ENCODE measurements around the gene GEMIN5. TPM values are rescaled to one million over a fixed set of nuclear protein-coding genes. Genes with fewer than 3 reads are reported as not detected.
"Not testable (repeated sequence)": the region's sequence is repeated elsewhere in the genome, so short reads cannot be mapped to it uniquely, and the experiment has no call there.

The GEMIN5 gene
- total and polyA plus RNA-seq, 2 of the 13 experiments (the other 11 are each of a cell fraction or from before 2014, with no cell fraction given): 6.6 to 28.6 TPM

DNA sequence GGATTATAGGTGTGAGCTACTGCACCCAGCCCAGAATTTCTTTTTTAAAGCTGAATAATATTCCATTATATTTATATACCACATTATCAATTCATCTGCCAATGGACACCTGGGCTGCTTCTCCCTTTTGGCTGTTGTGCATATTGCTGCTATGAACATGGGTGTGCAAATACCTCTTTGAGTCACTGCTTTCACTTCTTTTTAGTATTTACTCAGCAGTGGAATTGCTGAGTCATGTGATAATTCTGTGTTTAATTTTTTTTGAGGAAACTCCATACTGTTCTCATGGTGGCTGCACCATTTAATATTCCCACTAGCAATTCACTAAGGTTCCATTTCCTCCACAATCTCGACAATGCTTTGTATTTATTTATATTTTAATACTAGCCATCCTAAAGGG lies 39.4 kb upstream of the GEMIN5 start (continued):
- TF ChIP-seq, protein P1, sequence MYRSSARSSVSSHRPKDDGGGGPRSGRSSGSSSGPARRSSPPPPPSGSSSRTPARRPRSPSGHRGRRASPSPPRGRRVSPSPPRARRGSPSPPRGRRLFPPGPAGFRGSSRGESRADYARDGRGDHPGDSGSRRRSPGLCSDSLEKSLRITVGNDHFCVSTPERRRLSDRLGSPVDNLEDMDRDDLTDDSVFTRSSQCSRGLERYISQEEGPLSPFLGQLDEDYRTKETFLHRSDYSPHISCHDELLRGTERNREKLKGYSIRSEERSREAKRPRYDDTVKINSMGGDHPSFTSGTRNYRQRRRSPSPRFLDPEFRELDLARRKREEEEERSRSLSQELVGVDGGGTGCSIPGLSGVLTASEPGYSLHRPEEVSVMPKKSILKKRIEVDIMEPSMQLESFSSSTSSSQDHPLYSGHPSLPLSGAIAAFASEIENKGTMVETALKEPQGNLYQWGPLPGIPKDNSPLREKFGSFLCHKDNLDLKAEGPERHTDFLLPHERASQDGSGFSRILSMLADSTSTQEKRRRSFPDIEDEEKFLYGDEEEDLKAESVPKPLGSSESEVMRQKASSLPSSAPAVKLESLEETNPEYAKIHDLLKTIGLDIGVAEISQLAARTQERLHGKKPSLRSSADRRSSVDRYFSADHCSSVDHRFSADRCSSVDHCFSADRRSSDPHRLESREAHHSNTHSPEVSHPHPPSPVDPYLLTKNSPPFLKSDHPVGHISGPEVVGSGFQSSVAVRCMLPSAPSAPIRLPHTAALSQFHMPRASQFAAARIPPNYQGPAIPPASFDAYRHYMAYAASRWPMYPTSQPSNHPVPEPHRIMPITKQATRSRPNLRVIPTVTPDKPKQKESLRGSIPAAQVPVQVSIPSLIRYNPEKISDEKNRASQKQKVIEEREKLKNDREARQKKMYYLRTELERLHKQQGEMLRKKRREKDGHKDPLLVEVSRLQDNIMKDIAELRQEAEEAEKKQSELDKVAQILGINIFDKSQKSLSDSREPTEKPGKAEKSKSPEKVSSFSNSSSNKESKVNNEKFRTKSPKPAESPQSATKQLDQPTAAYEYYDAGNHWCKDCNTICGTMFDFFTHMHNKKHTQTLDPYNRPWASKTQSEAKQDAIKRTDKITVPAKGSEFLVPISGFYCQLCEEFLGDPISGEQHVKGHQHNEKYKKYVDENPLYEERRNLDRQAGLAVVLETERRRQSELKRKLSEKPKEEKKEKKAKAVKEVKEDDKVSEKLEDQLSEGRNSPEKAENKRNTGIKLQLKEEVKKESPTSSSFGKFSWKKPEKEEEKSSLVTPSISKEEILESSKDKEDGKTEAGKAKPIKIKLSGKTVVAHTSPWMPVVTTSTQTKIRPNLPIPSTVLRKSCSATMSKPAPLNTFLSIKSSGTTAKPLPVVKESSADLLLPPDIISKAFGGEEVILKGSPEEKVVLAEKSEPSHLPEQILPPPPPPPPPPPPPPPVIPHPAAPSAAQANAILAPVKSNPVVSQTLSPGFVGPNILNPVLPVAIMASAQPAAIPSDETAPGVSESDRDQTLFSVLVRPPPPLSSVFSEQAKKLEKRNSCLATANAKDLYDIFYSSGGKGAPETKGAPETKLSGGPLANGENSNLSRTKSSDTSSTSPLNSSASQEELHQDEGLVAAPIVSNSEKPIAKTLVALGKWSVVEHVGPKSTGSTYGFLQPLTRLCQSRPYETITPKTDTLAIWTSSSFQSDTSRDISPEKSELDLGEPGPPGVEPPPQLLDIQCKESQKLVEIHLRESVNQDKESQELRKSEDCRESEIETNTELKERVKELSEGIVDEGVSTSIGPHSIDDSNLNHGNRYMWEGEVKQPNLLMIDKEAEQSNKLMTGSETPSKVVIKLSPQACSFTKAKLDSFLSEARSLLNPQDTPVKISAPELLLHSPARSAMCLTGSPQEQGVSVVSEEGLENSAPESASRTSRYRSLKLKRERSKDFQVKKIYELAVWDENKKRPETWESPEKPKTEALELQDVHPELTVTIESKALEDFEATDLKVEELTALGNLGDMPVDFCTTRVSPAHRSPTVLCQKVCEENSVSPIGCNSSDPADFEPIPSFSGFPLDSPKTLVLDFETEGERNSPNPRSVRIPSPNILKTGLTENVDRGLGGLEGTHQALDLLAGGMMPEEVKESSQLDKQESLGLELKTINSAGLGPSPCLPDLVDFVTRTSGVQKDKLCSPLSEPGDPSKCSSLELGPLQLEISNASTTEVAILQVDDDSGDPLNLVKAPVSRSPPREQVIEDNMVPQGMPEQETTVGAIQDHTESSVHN (CRISPR knock-in tag; IDR thresholded peaks at IDR 0.05): no peak
- TF ChIP-seq SAFB2 (CRISPR knock-in tag; IDR thresholded peaks at IDR 0.05; ENCODE audit: borderline replicate concordance, low read depth) (no peak), SRSF9 (IDR thresholded peaks at IDR 0.05; ENCODE audit: borderline replicate concordance, insufficient read depth, low read depth, low read length, poor library complexity, severe bottlenecking) (no peak)

GRCh38 chr5:154976082-154976481 lies 38.1 kb upstream of the GEMIN5 start:
- TF ChIP-seq NFYB (CRISPR knock-in tag; IDR thresholded peaks at IDR 0.05) (0 out of 2 replicates have a peak, but pooled peaks have one; percentile 43), MAFF (IDR thresholded peaks at IDR 0.05; ENCODE audit: low read depth, low read length) (peak; percentile 45; the same call in 1 of the 2 replicates), MAFK (conservative IDR thresholded peaks at IDR 0.05 in 1 of 2, IDR thresholded peaks at IDR 0.05 in 1 of 2; ENCODE audit: low read length in 2 of 2) (peak in 1 of 2 experiments; percentile 57; a peak in 2 of 4 replicates)
- CTCF ChIA-PET (ENCODE audit: low intra/inter-chr PET ratio, low total read pairs): not testable (repeated sequence)

More at GRCh38 chr5:154976082-154976481, 38.1 kb upstream of the GEMIN5 start:
- H3K4me3 ChIP-seq (replicated peaks in 1 of 3; ENCODE audit: insufficient read depth in 1 of 3, low read depth in 2 of 3, low read length in 3 of 3); DNase-seq (ENCODE audit: low spot score); ATAC-seq; H3K9me3 ChIP-seq (ENCODE audit: low read length); BruUV-seq (replicated peaks); FAIRE-seq; H3K36me3 ChIP-seq (replicated peaks in 1 of 2; ENCODE audit: control insufficient read depth in 1 of 2, insufficient read depth in 2 of 2, low read length in 2 of 2); H3K79me2 ChIP-seq (ENCODE audit: insufficient read depth, low read length); H3K27me3 ChIP-seq (ENCODE audit: control insufficient read depth in 1 of 2, insufficient read depth in 2 of 2, low read length in 2 of 2); H3K9ac ChIP-seq (ENCODE audit: insufficient read depth, low read depth, low read length); POLR2A ChIA-PET; H3K4me2 ChIP-seq (ENCODE audit: low read depth, low read length); intact Hi-C loops (cut with micrococcal nuclease; ENCODE audit: unreplicated experiment); H3K4me1 ChIP-seq (ENCODE audit: insufficient read depth, low read length); H3K27ac ChIP-seq (ENCODE audit: extremely low read length, insufficient read depth, low read length); H4K20me1 ChIP-seq (ENCODE audit: insufficient read depth, low read length); H2AFZ ChIP-seq (ENCODE audit: low read length): not testable (repeated sequence)
- 94% methylated on average over 9 of the region's 9 CpGs for WGBS (ENCODE audit: low lambda C conversion rate)
- in situ Hi-C loops (cut with HindIII; ENCODE audit: extremely low pct_ligation_motif_present, low pct_unique_long_range_greater_than_20kb): loop anchor here (10.0 kb wide), 1 partner anchor 49 kb away; no protein-coding TSS in a partner anchor

All from HepG2 (cell line).